K562 (cell line): ENCODE results near the gene OXLD1. TPM values are rescaled to one million over a fixed set of nuclear protein-coding genes. Genes with fewer than 3 reads are reported as not detected.
A peak's percentile ranks its signal among the peaks of the same experiment; 100 is the strongest.

Experiments used
- CSDE1 ChIP-seq, 2 experiments: fragments of 450-650 bp; IDR thresholded peaks; 2 replicates each; pipeline ENCODE4 v1.6.1; 2016; ENCODE audit warnings: mild to moderate bottlenecking in 1 of 2
- FIP1L1 ChIP-seq: fragments of 200-400 bp; formaldehyde crosslinking; IDR thresholded peaks from 2 replicates; pipeline ENCODE4 v1.6.1; 2018; ENCODE audit warnings: mild to moderate bottlenecking, low read depth, low read length; ENCODE audit not compliant: poor library complexity, severe bottlenecking
- FOS ChIP-seq: IDR thresholded peaks from 3 replicates; pipeline ENCODE4 v1.6.1; 2011; ENCODE audit not compliant: insufficient read length; ENCODE audit errors: extremely low read depth
- MED1 ChIP-seq: sonication (generic); formaldehyde crosslinking; IDR thresholded peaks from 2 replicates; pipeline ENCODE4 v1.8.1; 2023; ENCODE audit warnings: missing genetic modification reagents, borderline replicate concordance
- NFATC3 ChIP-seq: fragments of 450-650 bp; IDR thresholded peaks from 2 replicates; pipeline ENCODE4 v1.6.1; 2017; ENCODE audit warnings: mild to moderate bottlenecking
- NUFIP1 ChIP-seq: fragments of 450-650 bp; IDR thresholded peaks from 2 replicates; pipeline ENCODE4 v1.6.1; 2018; ENCODE audit not compliant: partially characterized antibody
- SIN3A ChIP-seq, 2 experiments: fragments of 150-350 bp in 1 of 2; IDR thresholded peaks; 2 replicates each; pipeline ENCODE4 v1.6.1; 2011 to 2016; ENCODE audit warnings: borderline replicate concordance in 2 of 2, low read depth in 2 of 2, low read length in 2 of 2, mild to moderate bottlenecking in 2 of 2, moderate library complexity in 2 of 2; ENCODE audit not compliant: control insufficient read depth in 1 of 2
- SNIP1 ChIP-seq: fragments of 450-650 bp; IDR thresholded peaks from 2 replicates; pipeline ENCODE4 v1.7.1; 2017; ENCODE audit warnings: low read depth, mild to moderate bottlenecking
- STAT5B ChIP-seq: fragments of 250-450 bp; sonication (Bioruptor Pico); IDR thresholded peaks from 2 replicates; pipeline ENCODE4 v1.8.0; 2021; ENCODE audit warnings: mild to moderate bottlenecking, inconsistent platforms
- ZNF699 ChIP-seq: fragments of 250-450 bp; sonication (Bioruptor Pico); IDR thresholded peaks from 2 replicates; pipeline ENCODE4 v1.8.0; 2021; ENCODE audit warnings: mild to moderate bottlenecking, moderate library complexity; ENCODE audit not compliant: insufficient replicate concordance
- polyA plus RNA-seq, 8 experiments: library from polyadenylated mRNA; depleted of rRNA in 4 of 8; stranded (reverse) in 5 of 8; unstranded in 3 of 8; fragments of >200 nt; fragmentation: Nextera tagmentation in 2 of 8; fragmentation: Illumina TruSeq in 1 of 8; extraction: Ambion mirVana in 2 of 8; extraction: Trizol in 1 of 8; gene quantifications; 2 replicates each; pipeline versions ENCODE4 v1.2.1 to v1.2.3, GENCODE V29; 2011 to 2014; ENCODE audit warnings: inconsistent platforms in 1 of 8, missing spikeins in 1 of 8
- total RNA-seq, 7 experiments: library from RNA; depleted of rRNA in 6 of 7; stranded (reverse); fragments of >200 nt in 6 of 7; fragmentation: Illumina TruSeq in 2 of 7; extraction: Trizol in 2 of 7; gene quantifications; 2 replicates each; pipeline versions ENCODE4 v1.2.1 to v1.2.3, GENCODE V29; 2011 to 2021; ENCODE audit warnings: low replicate concordance in 1 of 7
- TF ChIP-seq, protein P1 (sequence below): IDR thresholded peaks from 2 replicates; pipeline ENCODE4 v1.6.1; 2011; ENCODE audit warnings: borderline replicate concordance, low read depth, mild to moderate bottlenecking, moderate library complexity, low read length; ENCODE audit not compliant: insufficient read depth, poor library complexity, severe bottlenecking
- TF ChIP-seq, protein P2 (sequence below), 2 experiments: fragments of 450-650 bp; IDR thresholded peaks; 2 replicates each; pipeline ENCODE4 v1.6.1; 2018; ENCODE audit warnings: mild to moderate bottlenecking in 2 of 2, low read depth in 1 of 2; ENCODE audit not compliant: partially characterized antibody in 2 of 2
- TF ChIP-seq, protein P3 (sequence below): fragments of 250-450 bp; sonication (Bioruptor Pico); IDR thresholded peaks from 2 replicates; pipeline ENCODE4 v1.8.0; 2022; ENCODE audit warnings: inconsistent platforms, mild to moderate bottlenecking, moderate library complexity, borderline replicate concordance
- TF ChIP-seq, protein P4 (sequence below): IDR thresholded peaks from 2 replicates; pipeline ENCODE4 v1.6.1; 2011; ENCODE audit not compliant: insufficient read length; ENCODE audit errors: extremely low read depth
- TF ChIP-seq, protein P5 (sequence below): fragments of 250-450 bp; sonication (Bioruptor Pico); IDR thresholded peaks from 2 replicates; pipeline ENCODE4 v1.5.0; 2021

Gene OXLD1
- total and polyA plus RNA-seq, 9 of the 15 experiments (the other 6 are each of a cell fraction or from before 2014, with no cell fraction given), result 4.4 to 115 (median 29.3) TPM

DNA sequence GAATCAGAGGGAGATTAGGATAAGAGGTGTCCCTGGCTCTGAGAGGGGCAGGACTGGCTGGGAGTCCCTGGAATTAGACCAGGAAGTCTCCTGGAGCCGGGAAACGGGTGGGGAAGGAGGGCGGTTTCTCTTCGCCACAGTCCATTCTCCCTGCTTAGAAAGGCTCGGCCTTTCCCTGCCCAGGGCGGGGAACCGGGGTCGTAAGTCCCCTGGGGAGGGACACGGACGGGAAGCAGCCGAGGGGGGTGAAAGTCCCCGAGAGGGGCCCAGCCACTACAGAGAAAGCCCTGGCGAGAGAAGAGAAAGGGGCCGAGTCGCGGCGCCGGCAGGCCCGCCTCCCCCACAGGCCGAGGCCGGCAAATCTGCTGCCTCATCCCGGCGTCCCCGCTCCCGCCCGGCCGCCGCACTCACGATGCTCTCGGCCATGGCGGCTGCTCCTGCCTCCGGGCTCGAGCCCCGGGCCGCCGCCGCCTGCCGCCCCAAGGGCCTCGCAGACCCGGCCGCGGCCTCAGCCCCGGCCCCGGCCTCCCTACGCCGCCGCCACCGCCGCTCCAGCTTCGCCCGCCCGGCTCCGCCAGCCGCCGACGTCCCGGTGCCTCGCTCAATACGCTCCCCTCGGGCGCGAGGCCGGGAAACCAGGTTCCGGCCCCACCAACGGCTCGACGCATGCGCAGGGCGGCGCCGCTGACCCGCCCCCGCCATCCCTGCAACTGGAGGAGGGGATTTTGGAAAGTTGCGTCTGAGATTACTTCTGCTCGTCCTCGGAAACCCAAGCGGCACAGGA, 29.7 kb downstream of the OXLD1 start, which contains the start of the genes NPLOC4 and TSPAN10 (continued):
- TF ChIP-seq, protein P1, sequence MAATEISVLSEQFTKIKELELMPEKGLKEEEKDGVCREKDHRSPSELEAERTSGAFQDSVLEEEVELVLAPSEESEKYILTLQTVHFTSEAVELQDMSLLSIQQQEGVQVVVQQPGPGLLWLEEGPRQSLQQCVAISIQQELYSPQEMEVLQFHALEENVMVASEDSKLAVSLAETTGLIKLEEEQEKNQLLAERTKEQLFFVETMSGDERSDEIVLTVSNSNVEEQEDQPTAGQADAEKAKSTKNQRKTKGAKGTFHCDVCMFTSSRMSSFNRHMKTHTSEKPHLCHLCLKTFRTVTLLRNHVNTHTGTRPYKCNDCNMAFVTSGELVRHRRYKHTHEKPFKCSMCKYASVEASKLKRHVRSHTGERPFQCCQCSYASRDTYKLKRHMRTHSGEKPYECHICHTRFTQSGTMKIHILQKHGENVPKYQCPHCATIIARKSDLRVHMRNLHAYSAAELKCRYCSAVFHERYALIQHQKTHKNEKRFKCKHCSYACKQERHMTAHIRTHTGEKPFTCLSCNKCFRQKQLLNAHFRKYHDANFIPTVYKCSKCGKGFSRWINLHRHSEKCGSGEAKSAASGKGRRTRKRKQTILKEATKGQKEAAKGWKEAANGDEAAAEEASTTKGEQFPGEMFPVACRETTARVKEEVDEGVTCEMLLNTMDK, result no peak
- TF ChIP-seq ZNF699 (CRISPR knock-in tag) (no peak), NFATC3 (no peak), STAT5B (CRISPR knock-in tag) (no peak), FIP1L1 (no peak), SNIP1 (no peak), FOS (no peak), NUFIP1 (no peak), SIN3A (IDR thresholded peaks at IDR 0.05; ENCODE audit: borderline replicate concordance in 2 of 2, control insufficient read depth in 1 of 2, low read depth in 2 of 2, low read length in 2 of 2) (peak; percentile 43; a peak in 2 of 4 replicates), CSDE1 (IDR thresholded peaks at IDR 0.05) (no peak), MED1 (CRISPR knock-in tag) (no peak)
- TF ChIP-seq, protein P2, sequence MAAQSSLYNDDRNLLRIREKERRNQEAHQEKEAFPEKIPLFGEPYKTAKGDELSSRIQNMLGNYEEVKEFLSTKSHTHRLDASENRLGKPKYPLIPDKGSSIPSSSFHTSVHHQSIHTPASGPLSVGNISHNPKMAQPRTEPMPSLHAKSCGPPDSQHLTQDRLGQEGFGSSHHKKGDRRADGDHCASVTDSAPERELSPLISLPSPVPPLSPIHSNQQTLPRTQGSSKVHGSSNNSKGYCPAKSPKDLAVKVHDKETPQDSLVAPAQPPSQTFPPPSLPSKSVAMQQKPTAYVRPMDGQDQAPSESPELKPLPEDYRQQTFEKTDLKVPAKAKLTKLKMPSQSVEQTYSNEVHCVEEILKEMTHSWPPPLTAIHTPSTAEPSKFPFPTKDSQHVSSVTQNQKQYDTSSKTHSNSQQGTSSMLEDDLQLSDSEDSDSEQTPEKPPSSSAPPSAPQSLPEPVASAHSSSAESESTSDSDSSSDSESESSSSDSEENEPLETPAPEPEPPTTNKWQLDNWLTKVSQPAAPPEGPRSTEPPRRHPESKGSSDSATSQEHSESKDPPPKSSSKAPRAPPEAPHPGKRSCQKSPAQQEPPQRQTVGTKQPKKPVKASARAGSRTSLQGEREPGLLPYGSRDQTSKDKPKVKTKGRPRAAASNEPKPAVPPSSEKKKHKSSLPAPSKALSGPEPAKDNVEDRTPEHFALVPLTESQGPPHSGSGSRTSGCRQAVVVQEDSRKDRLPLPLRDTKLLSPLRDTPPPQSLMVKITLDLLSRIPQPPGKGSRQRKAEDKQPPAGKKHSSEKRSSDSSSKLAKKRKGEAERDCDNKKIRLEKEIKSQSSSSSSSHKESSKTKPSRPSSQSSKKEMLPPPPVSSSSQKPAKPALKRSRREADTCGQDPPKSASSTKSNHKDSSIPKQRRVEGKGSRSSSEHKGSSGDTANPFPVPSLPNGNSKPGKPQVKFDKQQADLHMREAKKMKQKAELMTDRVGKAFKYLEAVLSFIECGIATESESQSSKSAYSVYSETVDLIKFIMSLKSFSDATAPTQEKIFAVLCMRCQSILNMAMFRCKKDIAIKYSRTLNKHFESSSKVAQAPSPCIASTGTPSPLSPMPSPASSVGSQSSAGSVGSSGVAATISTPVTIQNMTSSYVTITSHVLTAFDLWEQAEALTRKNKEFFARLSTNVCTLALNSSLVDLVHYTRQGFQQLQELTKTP (IDR thresholded peaks at IDR 0.05; ENCODE audit: low read depth in 1 of 2, partially characterized antibody in 2 of 2), result no peak
- TF ChIP-seq, protein P3, sequence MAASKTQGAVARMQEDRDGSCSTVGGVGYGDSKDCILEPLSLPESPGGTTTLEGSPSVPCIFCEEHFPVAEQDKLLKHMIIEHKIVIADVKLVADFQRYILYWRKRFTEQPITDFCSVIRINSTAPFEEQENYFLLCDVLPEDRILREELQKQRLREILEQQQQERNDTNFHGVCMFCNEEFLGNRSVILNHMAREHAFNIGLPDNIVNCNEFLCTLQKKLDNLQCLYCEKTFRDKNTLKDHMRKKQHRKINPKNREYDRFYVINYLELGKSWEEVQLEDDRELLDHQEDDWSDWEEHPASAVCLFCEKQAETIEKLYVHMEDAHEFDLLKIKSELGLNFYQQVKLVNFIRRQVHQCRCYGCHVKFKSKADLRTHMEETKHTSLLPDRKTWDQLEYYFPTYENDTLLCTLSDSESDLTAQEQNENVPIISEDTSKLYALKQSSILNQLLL, result no peak
- TF ChIP-seq, protein P4, sequence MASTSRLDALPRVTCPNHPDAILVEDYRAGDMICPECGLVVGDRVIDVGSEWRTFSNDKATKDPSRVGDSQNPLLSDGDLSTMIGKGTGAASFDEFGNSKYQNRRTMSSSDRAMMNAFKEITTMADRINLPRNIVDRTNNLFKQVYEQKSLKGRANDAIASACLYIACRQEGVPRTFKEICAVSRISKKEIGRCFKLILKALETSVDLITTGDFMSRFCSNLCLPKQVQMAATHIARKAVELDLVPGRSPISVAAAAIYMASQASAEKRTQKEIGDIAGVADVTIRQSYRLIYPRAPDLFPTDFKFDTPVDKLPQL, result no peak
- TF ChIP-seq, protein P5, sequence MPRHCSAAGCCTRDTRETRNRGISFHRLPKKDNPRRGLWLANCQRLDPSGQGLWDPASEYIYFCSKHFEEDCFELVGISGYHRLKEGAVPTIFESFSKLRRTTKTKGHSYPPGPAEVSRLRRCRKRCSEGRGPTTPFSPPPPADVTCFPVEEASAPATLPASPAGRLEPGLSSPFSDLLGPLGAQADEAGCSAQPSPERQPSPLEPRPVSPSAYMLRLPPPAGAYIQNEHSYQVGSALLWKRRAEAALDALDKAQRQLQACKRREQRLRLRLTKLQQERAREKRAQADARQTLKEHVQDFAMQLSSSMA (CRISPR knock-in tag), result peak; percentile 85; the same call in 1 of the 2 replicates
